CD4-positive, alpha-beta memory T cell (primary cell): ENCODE data around the gene CCNA1. TPM values are rescaled to one million over a fixed set of nuclear protein-coding genes. Genes with fewer than 3 reads are reported as not detected.

Experiments used
- CTCF ChIA-PET: fragments of 350-600 bp; sonication (Branson Sonifier 250); formaldehyde crosslinking; loops from one replicate; lab custom pipeline; 2021; ENCODE audit warnings: inconsistent platforms; ENCODE audit not compliant: partially characterized antibody; lab: Charles Lee
- POLR2A ChIA-PET: fragments of 350-600 bp; sonication (Branson Sonifier 250); formaldehyde crosslinking; loops from one replicate; lab custom pipeline; 2021; ENCODE audit not compliant: partially characterized antibody; lab: Charles Lee
- DNase-seq, 5 donors: peaks; one replicate each; pipeline versions ENCODE4 v3.0.0 to v3.0.0-alpha.2; 2020 to 2022; ENCODE audit warnings: mixed read lengths in 1 of 5
- H3K27ac ChIP-seq: one replicate; pipeline ENCODE4 v1.7.0; 2013; ENCODE audit warnings: low read depth, low read length
- H3K27me3 ChIP-seq: 2 replicates; pipeline ENCODE4 v1.7.0; 2013; ENCODE audit warnings: mild to moderate bottlenecking, low read length, moderate library complexity; ENCODE audit not compliant: insufficient read depth
- H3K36me3 ChIP-seq: 2 replicates; pipeline ENCODE4 v1.7.0; 2013; ENCODE audit warnings: mild to moderate bottlenecking, low read length, moderate library complexity; ENCODE audit not compliant: insufficient read depth
- H3K4me1 ChIP-seq: 2 replicates; pipeline ENCODE4 v1.7.0; 2013; ENCODE audit warnings: mild to moderate bottlenecking, low read length, moderate library complexity; ENCODE audit not compliant: insufficient read depth
- H3K4me3 ChIP-seq, 2 donors: one replicate each; pipeline ENCODE4 v1.7.0; 2013; ENCODE audit warnings: low read length in 2 of 2, mild to moderate bottlenecking in 1 of 2
- H3K9me3 ChIP-seq, 2 donors: one replicate each; pipeline ENCODE4 v1.7.0; 2013; ENCODE audit warnings: low read length in 2 of 2, control low read depth in 1 of 2; ENCODE audit not compliant: control insufficient read depth in 1 of 2
- H3K27ac Mint-ChIP-seq, 7 donors: one replicate each; pipeline ENCODE4 v1.8.0; 2020 to 2021; ENCODE audit warnings: mixed read lengths in 7 of 7, mild to moderate bottlenecking in 6 of 7, inconsistent platforms in 3 of 7, moderate library complexity in 3 of 7
- H3K27me3 Mint-ChIP-seq, 2 donors: one replicate each; pipeline ENCODE4 v1.8.0; 2020 to 2021; ENCODE audit warnings: mixed read lengths in 2 of 2
- H3K36me3 Mint-ChIP-seq, 2 donors: one replicate each; pipeline ENCODE4 v1.8.0; 2020 to 2021; ENCODE audit warnings: mixed read lengths in 2 of 2, inconsistent platforms in 1 of 2, mild to moderate bottlenecking in 1 of 2
- H3K4me1 Mint-ChIP-seq, 4 donors: one replicate each; pipeline ENCODE4 v1.8.0; 2020 to 2021; ENCODE audit warnings: mixed read lengths in 4 of 4, mild to moderate bottlenecking in 1 of 4
- H3K4me3 Mint-ChIP-seq, 8 donors: one replicate each; pipeline ENCODE4 v1.8.0; 2020 to 2021; ENCODE audit warnings: mixed read lengths in 8 of 8, mild to moderate bottlenecking in 7 of 8, moderate library complexity in 6 of 8, inconsistent platforms in 3 of 8
- H3K9me3 Mint-ChIP-seq, 8 donors: one replicate each; pipeline ENCODE4 v1.8.0; 2020 to 2021; ENCODE audit warnings: mixed read lengths in 8 of 8, mild to moderate bottlenecking in 5 of 8, inconsistent platforms in 3 of 8, moderate library complexity in 1 of 8
- intact Hi-C: fragments of 100-400 bp; cut with micrococcal nuclease; formaldehyde crosslinking; loops from one replicate; pipeline ENCODE4 v1.15.1; 2023
- polyA plus RNA-seq, 2 donors: library from polyadenylated mRNA; unstranded; fragments of 300-500 nt; fragmentation: Illumina TruSeq; gene quantifications; one replicate each; pipeline ENCODE4 v1.2.3, GENCODE V29; 2021
- total RNA-seq, 2 experiments: library from RNA; stranded (reverse); gene quantifications; one replicate each; pipeline ENCODE4 v1.2.3, GENCODE V29; 2021

The CCNA1 gene
- total and polyA plus RNA-seq, 4 experiments from 2014 or later: not detected

- Histone ChIP-seq H3K4me1 (no peaks in the 10 kb centered on the region), H3K4me3 (no peak overlapping the region), H3K36me3 (no peaks in the 10 kb centered on the region), H3K27ac (no peak overlapping the region), H3K27me3 (no peaks in the 10 kb centered on the region), H3K9me3 (no peaks in the 10 kb centered on the region)
- no peaks in the 10 kb centered on the region for H3K27me3 Mint-ChIP-seq
- peaks cover 0 to 1% (median 0%) of the 10 kb centered on the region in 4 donors for H3K4me1 Mint-ChIP-seq
- DNase-seq: no peak
- H3K27ac Mint-ChIP-seq: no peak overlapping the region
- no peaks in the 10 kb centered on the region for H3K36me3 Mint-ChIP-seq
- H3K4me3 Mint-ChIP-seq: no peak overlapping the region
- ChIA-PET POLR2A (no interaction called here), CTCF (no interaction called here)
- H3K9me3 Mint-ChIP-seq: peaks cover 0 to 21% (median 8%) of the 10 kb centered on the region in 8 donors
- intact Hi-C loops: no loop called here
Measured at GRCh38 chr13:36480726-36481427, 48.6 kb downstream of the CCNA1 start.

- no peaks in the 10 kb centered on the region for H3K9me3 ChIP-seq
- ChIA-PET POLR2A (no interaction called here), CTCF (no interaction called here)
- no peaks in the 10 kb centered on the region for H3K36me3 ChIP-seq
- Mint-ChIP-seq H3K4me1 (no peaks in the 10 kb centered on the region), H3K4me3 (no peak overlapping the region), H3K36me3 (no peaks in the 10 kb centered on the region), H3K27me3 (peaks cover 0 to 3% of the 10 kb centered on the region in 2 donors), H3K9me3 (peaks cover 0 to 7% (median 0%) of the 10 kb centered on the region in 8 donors), H3K27ac (no peak overlapping the region)
- DNase-seq: no peak
- intact Hi-C loops: no loop called here
- H3K27ac ChIP-seq: no peak overlapping the region
- H3K4me1 ChIP-seq: no peaks in the 10 kb centered on the region
- no peaks in the 10 kb centered on the region for H3K27me3 ChIP-seq
- no peak overlapping the region for H3K4me3 ChIP-seq
Measured at GRCh38 chr13:36490055-36490454, 57.8 kb downstream of the CCNA1 start.

Other genes starting within 250 kb of the CCNA1 start
- gene SOHLH2, start 217.9 kb upstream of the CCNA1 start, total RNA-seq: not detected
- not detected for gene SOHLH2, start 217.9 kb upstream of the CCNA1 start, polyA plus RNA-seq
- not detected for gene CCDC169, start 134.7 kb upstream of the CCNA1 start, total RNA-seq
- gene CCDC169, start 134.7 kb upstream of the CCNA1 start, polyA plus RNA-seq: not detected
- 10 to 100 TPM; 62.4 to 67.0 TPM for gene SPART, start 86.1 kb upstream of the CCNA1 start, total RNA-seq
- gene SPART, start 86.1 kb upstream of the CCNA1 start, polyA plus RNA-seq: 10 to 100 TPM; 44.7 to 50.3 TPM
- gene SERTM1, start 241.5 kb downstream of the CCNA1 start, total RNA-seq: not detected
- not detected for gene SERTM1, start 241.5 kb downstream of the CCNA1 start, polyA plus RNA-seq